ENCODE data around the gene ZNF229.

DNA sequence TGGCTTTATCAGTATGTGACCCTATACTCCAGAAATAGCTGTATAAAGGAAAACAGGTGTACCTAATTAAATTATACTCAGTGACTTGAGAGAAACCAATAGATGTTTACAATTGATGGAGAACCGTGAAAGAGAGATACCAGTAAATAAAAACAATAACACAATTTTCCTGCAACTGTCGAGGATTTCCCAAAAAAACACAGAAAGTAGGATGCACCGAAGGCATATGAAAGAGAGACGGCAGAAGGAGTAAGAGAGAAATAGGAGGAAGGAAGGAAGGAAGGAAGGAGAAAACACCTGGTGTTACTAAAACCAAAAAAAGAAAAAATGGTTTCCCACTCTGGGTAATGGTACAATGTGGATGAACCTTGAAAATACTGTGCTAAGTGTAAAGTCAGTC, 6.8 kb upstream of the ZNF229 start:
- TF ChIP-seq SP1 (IDR thresholded peaks at IDR 0.05) (no peak), L3MBTL2 (conservative IDR thresholded peaks at IDR 0.05) (no peak), FOXK2 (IDR thresholded peaks at IDR 0.05) (no peak), HDGF (IDR thresholded peaks at IDR 0.05; ENCODE audit: borderline replicate concordance) (no peak), NFRKB (IDR thresholded peaks at IDR 0.05) (no peak)
